Cardiac septum (tissue), 1 donor: ENCODE data around the gene CENPA. TPM values are rescaled to one million over a fixed set of nuclear protein-coding genes. Genes with fewer than 3 reads are reported as not detected.
"Not testable (repeated sequence)": the region's sequence is repeated elsewhere in the genome, so short reads cannot be mapped to it uniquely, and the experiment has no call there.

Source experiments
- DNase-seq: peaks from one replicate; pipeline ENCODE4 v3.0.0-alpha.2; 2020; ENCODE audit warnings: low spot score
- intact Hi-C: fragments of 100-400 bp; cut with DNase I; formaldehyde crosslinking; loops from one replicate; pipeline ENCODE4 v1.14.0; 2022
- long read RNA-seq: library from polyadenylated mRNA; unstranded; transcript quantifications from one replicate; pipeline ENCODE4 v2.0.0, GENCODE V29; 2021
- total RNA-seq: library from RNA; stranded (reverse); fragmentation: NEBNext Ultra II Directional; extraction: Animal tissue kit (Norgen Biotek cat#: 25700); gene quantifications from one replicate; pipeline ENCODE4 v1.2.1, GENCODE V29; 2021
- donor health status: DM: no; HTN: no; CAD: no.

CENPA gene
- total RNA-seq, result not detected
- long read RNA-seq, partial matches to known transcripts, result 0 of 5 reads
- long read RNA-seq, other reads (novel, unspliced or antisense), result 5 of 5 reads

DNA sequence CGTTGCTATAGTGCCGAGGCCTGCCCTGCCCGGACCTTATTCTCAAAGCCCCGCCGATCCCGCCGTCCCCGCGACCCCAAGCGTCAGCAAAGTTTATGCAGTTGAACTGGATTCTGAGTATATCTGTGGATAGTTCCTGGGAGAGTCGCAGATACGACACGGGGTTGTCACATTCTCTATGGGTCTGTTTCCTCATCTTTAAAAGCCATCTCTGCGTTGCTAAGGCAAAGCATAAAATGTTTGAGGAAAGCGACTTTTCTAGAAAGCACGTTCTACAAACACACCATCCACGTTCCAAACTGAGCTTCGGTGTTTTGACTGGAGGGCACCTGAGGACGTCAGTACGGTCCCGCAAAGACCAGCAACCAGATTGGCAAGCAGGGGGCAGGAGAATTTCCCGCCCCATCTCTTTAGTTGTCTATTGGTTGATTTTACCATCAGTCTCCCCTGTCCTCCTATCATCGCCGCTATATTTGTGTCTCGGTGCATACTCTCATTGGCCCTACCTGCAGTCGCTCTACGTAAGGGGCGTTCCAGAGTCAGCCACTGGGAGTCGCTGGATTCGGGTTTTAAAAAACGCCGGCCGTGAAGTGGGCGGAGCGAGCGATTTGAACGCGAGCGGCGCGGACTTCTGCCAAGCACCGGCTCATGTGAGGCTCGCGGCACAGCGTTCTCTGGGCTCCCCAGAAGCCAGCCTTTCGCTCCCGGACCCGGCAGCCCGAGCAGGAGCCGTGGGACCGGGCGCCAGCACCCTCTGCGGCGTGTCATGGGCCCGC lies at the start of gene CENPA:
CENPA (plus strand) TSS at position 626 of the 776 bp plus-strand sequence; CDS start at position 767, 141 bp downstream.
- peak; percentile 98 for DNase-seq
- intact Hi-C loops, result no loop called here

GRCh38 chr2:26737221-26737620 lies 48.6 kb upstream of the CENPA start:
- intact Hi-C loops, result no loop called here
- no peak for DNase-seq

DNA sequence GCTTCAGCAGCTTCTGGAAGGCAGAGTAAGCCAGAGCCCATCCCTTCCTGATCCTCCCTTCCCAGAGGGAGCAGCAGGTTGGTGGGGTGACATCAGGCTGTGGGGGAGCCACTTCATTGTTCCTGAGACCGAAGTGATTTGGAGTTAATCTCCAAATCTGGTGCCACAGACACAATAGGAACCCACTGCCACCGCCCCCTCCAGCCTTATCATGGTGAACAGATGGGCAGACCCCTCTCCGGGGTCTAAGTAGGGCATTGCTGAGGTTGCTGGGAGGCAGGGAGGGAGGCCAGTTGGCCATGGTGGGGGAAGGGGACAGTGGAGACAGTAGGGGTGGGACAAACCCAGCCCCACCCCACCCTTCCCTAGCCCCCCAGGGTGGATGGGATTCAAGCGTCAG lies 47.4 kb upstream of the CENPA start:
- intact Hi-C loops, result no loop called here
- DNase-seq, result no peak

GRCh38 chr2:26739514-26739913 lies 46.3 kb upstream of the CENPA start:
- intact Hi-C loops, result no loop called here
- DNase-seq, result no peak

GRCh38 chr2:26740346-26740745 lies 45.5 kb upstream of the CENPA start:
- no peak for DNase-seq
- intact Hi-C loops, result no loop called here

DNA sequence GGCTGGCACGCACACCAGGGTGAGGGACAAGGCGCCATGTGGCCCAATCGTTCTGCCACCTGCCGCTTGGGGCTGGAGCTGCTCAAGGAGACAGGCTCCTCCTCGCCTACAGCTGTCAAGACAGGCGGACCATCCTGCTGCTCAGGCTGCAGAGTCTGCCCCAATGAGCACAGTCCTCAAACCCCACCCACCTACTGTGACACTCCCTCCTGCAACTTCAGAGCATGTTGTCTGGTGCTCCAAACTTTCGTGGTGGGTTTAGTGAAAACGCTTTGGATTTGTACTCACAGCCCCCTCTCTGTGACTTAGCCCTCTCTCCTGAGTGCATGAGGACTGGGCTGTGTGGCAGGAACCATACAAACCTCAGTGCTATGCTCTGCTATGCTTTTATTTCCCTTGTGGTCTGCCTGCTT lies 45.0 kb upstream of the CENPA start:
- no peak for DNase-seq
- intact Hi-C loops, result no loop called here

DNA sequence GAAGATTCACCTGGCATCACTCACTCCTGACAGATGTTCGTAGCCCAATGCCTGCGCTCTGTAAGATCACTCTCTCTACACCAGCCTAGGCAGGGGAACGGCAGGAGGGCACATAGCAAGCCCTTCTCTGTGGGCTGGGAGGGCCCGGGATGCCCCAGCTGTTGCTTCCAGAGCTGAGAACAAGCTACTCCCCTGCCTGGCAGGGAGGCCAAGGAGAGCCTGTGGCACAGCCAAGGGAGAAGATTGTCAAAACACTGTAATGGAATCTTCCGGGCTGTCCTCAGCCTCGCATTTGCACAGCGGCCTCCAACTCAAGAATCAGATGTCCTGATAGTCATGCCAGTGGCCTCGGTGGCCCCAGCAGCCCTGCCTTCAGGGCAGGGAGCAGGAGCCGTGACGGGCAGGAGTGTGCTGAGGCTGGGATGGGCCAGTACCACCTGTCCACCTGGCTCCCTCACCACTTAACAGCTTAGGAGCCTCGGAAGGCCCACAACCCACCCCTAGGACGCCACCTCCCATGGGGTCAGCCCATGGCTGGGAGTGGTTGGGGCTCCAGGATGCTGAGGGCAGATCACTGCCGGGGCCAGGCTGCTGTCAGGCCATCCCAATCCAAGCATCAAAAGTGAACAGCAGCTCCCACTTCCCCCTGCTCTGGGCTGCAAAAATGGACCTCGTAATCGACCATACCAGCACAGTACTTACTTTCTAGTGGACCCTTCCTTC lies 43.6 kb upstream of the CENPA start:
- intact Hi-C loops, result no loop called here
- no peak for DNase-seq

DNA sequence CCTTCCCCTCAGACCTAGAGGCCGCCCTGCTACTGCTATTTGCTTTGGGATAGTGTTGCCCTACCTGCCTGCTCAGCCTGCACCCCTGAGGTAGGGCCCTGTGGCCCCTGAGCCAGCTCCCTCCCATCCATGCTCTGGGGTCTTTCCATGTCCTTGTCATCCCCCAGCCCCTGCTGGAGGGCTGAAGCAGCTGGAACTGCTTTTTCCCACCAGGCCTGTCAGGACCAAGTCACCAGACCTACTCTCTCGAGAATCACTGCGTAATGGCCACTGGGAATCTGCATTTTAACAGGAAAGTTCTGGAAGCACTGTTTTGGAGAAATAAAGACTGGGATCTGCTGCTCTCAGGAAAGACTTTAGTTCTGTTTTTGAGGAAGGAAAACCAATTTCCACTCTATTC lies 42.0 kb upstream of the CENPA start:
- intact Hi-C loops, result no loop called here
- DNase-seq, result no peak

- intact Hi-C loops, result loop anchor here (1.0 kb wide), 1 partner anchor 140 kb away; no protein-coding TSS in a partner anchor
Observed at GRCh38 chr2:26744953-26745352, 40.9 kb upstream of the CENPA start.

DNA sequence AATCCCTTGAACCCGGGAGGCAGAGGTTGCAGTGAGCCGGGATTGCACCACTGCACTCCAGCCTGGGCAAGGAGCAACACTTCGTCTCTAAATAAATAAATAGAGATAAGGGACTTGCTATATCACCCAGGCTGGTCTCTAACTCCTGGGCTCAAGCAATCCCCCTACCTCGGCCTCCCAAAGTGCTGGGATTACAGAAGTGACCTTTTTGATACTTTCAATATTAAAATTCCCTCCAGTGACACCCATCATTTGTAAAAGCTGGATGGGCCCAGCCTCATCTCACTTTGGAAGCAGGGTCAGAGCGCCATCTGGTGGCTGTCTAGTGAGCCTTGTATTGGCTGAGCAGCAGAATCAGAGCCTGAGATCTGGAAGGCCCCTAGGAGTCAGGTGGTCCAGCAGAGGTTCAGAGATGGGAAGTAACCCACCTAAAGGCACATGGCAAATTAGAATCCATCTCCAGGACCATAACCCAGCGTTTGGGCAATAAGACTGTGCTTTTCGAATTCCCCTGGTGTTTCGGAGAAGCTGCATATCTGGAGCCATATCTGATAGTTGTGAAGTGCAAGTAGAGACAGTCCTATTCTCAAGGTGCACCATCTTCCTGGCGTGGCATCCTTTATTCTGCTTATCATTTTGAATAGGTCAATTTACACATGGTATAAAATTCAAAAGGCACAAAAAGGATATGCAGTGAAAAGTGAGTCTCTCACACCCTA lies 40.1 kb upstream of the CENPA start:
- intact Hi-C loops, result loop anchor here (1.0 kb wide), 1 partner anchor 140 kb away; no protein-coding TSS in a partner anchor
- peak; percentile 87 for DNase-seq

More at GRCh38 chr2:26744953-26745352, 40.9 kb upstream of the CENPA start:
- DNase-seq, result no peak

GRCh38 chr2:26746934-26747333 lies 38.9 kb upstream of the CENPA start:
- no peak for DNase-seq
- intact Hi-C loops, result no loop called here

GRCh38 chr2:26749787-26750420 lies 36.0 kb upstream of the CENPA start:
- intact Hi-C loops, DNase-seq: not testable (repeated sequence)

DNA sequence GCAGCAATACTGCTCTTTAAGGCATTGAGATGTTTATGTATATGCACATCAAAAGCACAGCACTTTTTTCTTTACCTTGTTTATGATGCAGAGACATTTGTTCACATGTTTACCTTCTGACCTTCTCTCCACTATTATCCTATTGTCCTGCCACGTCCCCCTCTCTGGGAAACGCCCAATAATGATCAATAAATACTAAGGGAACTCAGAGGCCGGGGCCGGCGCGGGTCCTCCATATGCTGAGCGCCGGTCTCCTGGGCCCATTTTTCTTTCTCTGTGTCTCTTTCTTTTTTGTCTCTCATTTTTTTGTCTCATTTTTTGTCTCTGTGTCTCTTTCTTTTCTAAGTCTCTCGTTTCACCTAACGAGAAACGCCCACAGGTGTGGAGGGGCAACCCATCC lies 35.4 kb upstream of the CENPA start:
- intact Hi-C loops, DNase-seq: not testable (repeated sequence)

GRCh38 chr2:26752656-26753055 lies 33.2 kb upstream of the CENPA start:
- DNase-seq, result no peak
- intact Hi-C loops, result no loop called here

DNA sequence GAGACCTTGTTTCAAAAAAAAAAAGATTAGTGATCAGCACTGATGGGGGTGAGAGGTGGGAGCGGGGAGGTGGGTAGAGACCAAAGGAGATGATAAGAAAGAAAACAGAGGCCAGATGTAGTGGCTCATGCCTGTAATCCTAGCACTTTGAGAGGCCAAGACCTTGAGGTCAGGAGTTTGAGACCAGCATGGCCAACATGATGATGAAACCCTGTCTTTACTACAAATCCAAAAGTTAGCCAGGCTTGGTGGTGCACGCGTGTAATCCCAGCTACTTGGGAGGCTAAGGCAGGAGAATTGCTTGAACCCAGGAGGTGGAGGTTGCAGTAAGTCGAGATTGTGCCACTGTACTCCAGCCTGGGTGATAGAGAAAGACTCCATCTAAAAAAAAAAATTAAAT lies 31.3 kb upstream of the CENPA start:
- no peak for DNase-seq
- intact Hi-C loops, result no loop called here

DNA sequence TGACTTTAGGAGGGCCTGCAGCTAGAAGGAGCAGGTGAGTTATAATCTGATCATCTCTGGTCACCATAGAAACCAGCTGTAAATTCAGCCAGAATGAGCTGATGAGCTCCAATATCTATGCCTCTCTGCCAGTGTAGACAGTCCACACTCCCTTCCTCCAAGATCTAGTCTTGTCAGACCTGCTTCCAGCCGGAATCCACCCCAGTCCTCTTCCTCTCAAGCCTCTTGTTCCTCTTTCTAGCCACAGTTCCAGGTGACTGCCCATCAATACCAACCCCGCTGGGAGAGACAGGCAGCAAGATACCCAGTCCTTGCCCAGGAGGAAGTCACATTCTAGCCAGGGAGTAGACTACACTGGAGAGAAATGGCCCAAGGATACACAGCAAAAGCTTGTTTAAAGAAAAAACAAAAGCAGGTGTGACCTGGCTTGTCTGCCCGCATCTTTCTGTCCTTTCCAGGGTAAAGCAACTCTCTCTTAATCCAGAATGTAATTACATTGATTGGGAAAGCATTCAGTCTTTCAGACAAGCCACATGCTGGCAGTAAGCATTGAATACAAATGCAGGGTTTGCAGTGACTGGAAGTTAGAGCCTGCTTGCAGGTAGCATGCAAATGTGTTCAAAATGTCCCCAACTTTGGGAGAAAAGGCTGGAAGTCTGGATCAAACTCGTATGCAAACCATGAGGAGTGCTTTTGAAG lies 30.7 kb upstream of the CENPA start:
- no peak for DNase-seq
- intact Hi-C loops, result no loop called here

- intact Hi-C loops, result no loop called here
- no peak for DNase-seq
Observed at GRCh38 chr2:26756337-26756736, 29.5 kb upstream of the CENPA start.

GRCh38 chr2:26757873-26758789 lies 27.7 kb upstream of the CENPA start:
- intact Hi-C loops, result no loop called here
- DNase-seq, result no peak
